H9 (cell line): Measurements from ENCODE around the gene HEXIM1. TPM values are rescaled to one million over a fixed set of nuclear protein-coding genes. Genes with fewer than 3 reads are reported as not detected.

Experiments
- DNase-seq: peaks from one replicate; pipeline ENCODE4 v3.0.0-alpha.2; 2017
- H2AFZ ChIP-seq: one replicate; pipeline ENCODE4 v1.6.1; 2013; ENCODE audit warnings: mild to moderate bottlenecking, low read length, control low read depth, moderate library complexity
- H2AK5ac ChIP-seq: 2 replicates; pipeline ENCODE4 v1.6.1; 2013; ENCODE audit warnings: low read length, control low read depth, mixed read lengths; ENCODE audit not compliant: insufficient read length
- H2BK120ac ChIP-seq: one replicate; pipeline ENCODE4 v1.6.1; 2013; ENCODE audit warnings: low read depth, mild to moderate bottlenecking, low read length, control low read depth, inconsistent platforms; ENCODE audit not compliant: poor library complexity, severe bottlenecking
- H2BK12ac ChIP-seq: 2 replicates; pipeline ENCODE4 v1.6.1; 2013; ENCODE audit warnings: low read length, control low read depth, mixed read lengths, low read depth; ENCODE audit not compliant: insufficient read length
- H2BK15ac ChIP-seq: 2 replicates; pipeline ENCODE4 v1.6.1; 2013; ENCODE audit warnings: low read depth, low read length, control low read depth
- H2BK20ac ChIP-seq: one replicate; pipeline ENCODE4 v1.6.1; 2013; ENCODE audit warnings: low read depth, mild to moderate bottlenecking, low read length, control low read depth, inconsistent platforms; ENCODE audit not compliant: poor library complexity, severe bottlenecking
- H2BK5ac ChIP-seq: 2 replicates; pipeline ENCODE4 v1.6.1; 2013; ENCODE audit warnings: low read length, control low read depth, mixed read lengths; ENCODE audit not compliant: insufficient read length
- H3K14ac ChIP-seq: 2 replicates; pipeline ENCODE4 v1.6.1; 2013; ENCODE audit warnings: low read length, control low read depth; ENCODE audit not compliant: insufficient read depth
- H3K18ac ChIP-seq: 2 replicates; pipeline ENCODE4 v1.6.1; 2013; ENCODE audit warnings: low read depth, mild to moderate bottlenecking, mixed read lengths, low read length, control low read depth; ENCODE audit not compliant: insufficient read length
- H3K23ac ChIP-seq: 2 replicates; pipeline ENCODE4 v1.6.1; 2013; ENCODE audit warnings: low read length, control low read depth, mixed read lengths, low read depth; ENCODE audit not compliant: insufficient read length
- H3K23me2 ChIP-seq: 2 replicates; pipeline ENCODE4 v1.6.1; 2013; ENCODE audit warnings: low read depth, mild to moderate bottlenecking, mixed read lengths, low read length, control low read depth; ENCODE audit not compliant: insufficient read length, poor library complexity, severe bottlenecking
- H3K27ac ChIP-seq: 2 replicates; pipeline ENCODE4 v1.5.1; 2013; ENCODE audit warnings: low read length, control low read depth, mixed read lengths, low read depth; ENCODE audit not compliant: insufficient read length
- H3K27me3 ChIP-seq: 2 replicates; pipeline ENCODE4 v1.6.1; 2013; ENCODE audit warnings: low read length, control low read depth, inconsistent platforms; ENCODE audit not compliant: insufficient read depth
- H3K4ac ChIP-seq: 2 replicates; pipeline ENCODE4 v1.6.1; 2013; ENCODE audit warnings: low read depth, mild to moderate bottlenecking, control low read depth, inconsistent platforms, low read length, moderate library complexity
- H3K4me1 ChIP-seq: 2 replicates; pipeline ENCODE4 v1.6.1; 2013; ENCODE audit warnings: low read length, control low read depth, inconsistent platforms; ENCODE audit not compliant: insufficient read depth
- H3K4me2 ChIP-seq: 2 replicates; pipeline ENCODE4 v1.6.1; 2013; ENCODE audit warnings: low read length, control low read depth, mixed read lengths; ENCODE audit not compliant: insufficient read length, insufficient read depth
- H3K56ac ChIP-seq: 2 replicates; pipeline ENCODE4 v1.6.1; 2013; ENCODE audit warnings: low read depth, mild to moderate bottlenecking, mixed read lengths, low read length, control low read depth; ENCODE audit not compliant: insufficient read length
- H3K79me1 ChIP-seq: 2 replicates; pipeline ENCODE4 v1.6.1; 2013; ENCODE audit warnings: low read depth, mild to moderate bottlenecking, moderate library complexity, low read length, control low read depth, inconsistent platforms; ENCODE audit not compliant: insufficient read depth, poor library complexity, severe bottlenecking
- H3K79me2 ChIP-seq: 2 replicates; pipeline ENCODE4 v1.6.1; 2013; ENCODE audit warnings: low read length, control low read depth, inconsistent platforms; ENCODE audit not compliant: insufficient read depth
- H3K9ac ChIP-seq: 2 replicates; pipeline ENCODE4 v1.6.1; 2013; ENCODE audit warnings: low read length, control low read depth, mixed read lengths; ENCODE audit not compliant: insufficient read length; ENCODE audit errors: extremely low read depth
- H3K9me3 ChIP-seq: one replicate; pipeline ENCODE4 v1.6.1; 2013; ENCODE audit warnings: low read depth, low read length, inconsistent platforms; ENCODE audit not compliant: control insufficient read depth
- H3T11ph ChIP-seq: one replicate; pipeline ENCODE4 v1.6.1; 2013; ENCODE audit warnings: mild to moderate bottlenecking, low read length, control low read depth, inconsistent platforms
- H4K20me1 ChIP-seq: one replicate; pipeline ENCODE4 v1.6.1; 2013; ENCODE audit not compliant: control insufficient read depth, insufficient read length, insufficient read depth
- H4K5ac ChIP-seq: 2 replicates; pipeline ENCODE4 v1.6.1; 2013; ENCODE audit warnings: low read depth, mild to moderate bottlenecking, mixed read lengths, low read length, control low read depth; ENCODE audit not compliant: insufficient read length
- H4K8ac ChIP-seq: replicated peaks from 2 replicates; pipeline ENCODE4 v1.6.1; 2013; ENCODE audit warnings: low read length, control low read depth, mixed read lengths, low read depth; ENCODE audit not compliant: insufficient read length
- H4K91ac ChIP-seq: 2 replicates; pipeline ENCODE4 v1.6.1; 2013; ENCODE audit warnings: low read depth, mild to moderate bottlenecking, moderate library complexity, mixed read lengths, low read length, control low read depth; ENCODE audit not compliant: insufficient read length
- H3K27ac Mint-ChIP-seq, 3 experiments: 2 replicates in 2 of 3; 3 replicates in 1 of 3; pipeline ENCODE4 v1.8.0; 2020 to 2021; ENCODE audit warnings: mixed read lengths in 3 of 3, mild to moderate bottlenecking in 1 of 3, moderate library complexity in 1 of 3
- H3K27me3 Mint-ChIP-seq: 2 replicates; pipeline ENCODE4 v1.8.0; 2021; ENCODE audit warnings: low read depth, mild to moderate bottlenecking, moderate library complexity, mixed read lengths
- H3K36me3 Mint-ChIP-seq, 3 experiments: 2 replicates in 2 of 3; 3 replicates in 1 of 3; pipeline ENCODE4 v1.8.0; 2020 to 2021; ENCODE audit warnings: low read depth in 3 of 3, mixed read lengths in 3 of 3; ENCODE audit not compliant: insufficient read depth in 1 of 3
- H3K4me1 Mint-ChIP-seq, 2 experiments: 2 replicates each; pipeline ENCODE4 v1.8.0; 2020; ENCODE audit warnings: mixed read lengths in 2 of 2
- H3K4me3 Mint-ChIP-seq, 2 experiments: 2 replicates in 1 of 2; 3 replicates in 1 of 2; pipeline ENCODE4 v1.8.0; 2020 to 2021; ENCODE audit warnings: mild to moderate bottlenecking in 2 of 2, mixed read lengths in 2 of 2, moderate library complexity in 1 of 2
- H3K9me3 Mint-ChIP-seq, 2 experiments: 2 replicates in 1 of 2; 3 replicates in 1 of 2; pipeline ENCODE4 v1.8.0; 2020; ENCODE audit warnings: mild to moderate bottlenecking in 2 of 2, mixed read lengths in 2 of 2, moderate library complexity in 1 of 2
- WGBS: extraction: QIAGEN DNeasy Blood & Tissue Kit; methylation state at CpG from one replicate; pipeline ENCODE4 v1.1.7; 2013; ENCODE audit warnings: missing lambda C conversion rate, low lambda C conversion rate, mixed read lengths; ENCODE audit not compliant: insufficient read length; ENCODE audit errors: extremely low coverage; 5-methylcytosine and 5-hydroxymethylcytosine counted together
- total RNA-seq: library from RNA; stranded (reverse); gene quantifications from 2 replicates; pipeline ENCODE4 v1.2.1, GENCODE V29; 2021
- TF ChIP-seq, protein P1 (sequence below): fragments of 200-600 bp; sonication (generic); conservative IDR thresholded peaks from 3 replicates; pipeline ENCODE4 v1.8.0; 2021; ENCODE audit warnings: antibody characterized with exemption, mild to moderate bottlenecking

Gene HEXIM1
- total RNA-seq, 1 experiment from 2014 or later: 32.4 TPM

GRCh38 chr17:45172541-45173286, 24.4 kb downstream of the HEXIM1 start:
- Histone ChIP-seq H4K91ac (peak overlapping the region; percentile 75), H3K79me1 (no peaks in the 10 kb centered on the region), H2BK120ac (peak overlapping the region; percentile 39), H2BK5ac (no peak overlapping the region), H3K4me2 (no peak overlapping the region), H3K9me3 (no peaks in the 10 kb centered on the region), H2AK5ac (no peak overlapping the region), H3K23me2 (no peaks in the 10 kb centered on the region), H4K20me1 (no peaks in the 10 kb centered on the region), H2AFZ (no peak overlapping the region), H3K23ac (no peak overlapping the region), H3K27me3 (no peaks in the 10 kb centered on the region), H2BK20ac (no peak overlapping the region), H3K4me1 (peaks cover 2% of the 10 kb centered on the region; the same call in 1 of the 2 replicates), H2BK15ac (no peak overlapping the region), H3K18ac (peak overlapping the region; percentile 84), H3K14ac (peak overlapping the region; percentile 69), H3K9ac (no peak overlapping the region), H4K5ac (no peak overlapping the region), H3K4ac (no peak overlapping the region), H3K79me2 (no peaks in the 10 kb centered on the region), H4K8ac (no peak overlapping the region), H3K56ac (no peak overlapping the region), H3K27ac (no peak overlapping the region), H3T11ph (no peak overlapping the region), H2BK12ac (peak overlapping the region; percentile 39)
- peak; percentile 75 for DNase-seq
- no CpG with 5 or more reads among the region's 10 CpGs for WGBS
- Mint-ChIP-seq H3K4me1 (peaks cover 30 to 43% of the 10 kb centered on the region in 2 experiments), H3K9me3 (no peaks in the 10 kb centered on the region), H3K4me3 (peak overlapping the region in 1 of 2 experiments; percentile 56; a peak in 2 of 5 replicates), H3K36me3 (peaks cover 2 to 20% (median 7%) of the 10 kb centered on the region in 3 experiments; a peak in 5 of 7 replicates), H3K27me3 (no peaks in the 10 kb centered on the region), H3K27ac (peak overlapping the region; percentile 95 to 98 (median 97); a peak in 6 of 7 replicates)
- TF ChIP-seq, protein P1, sequence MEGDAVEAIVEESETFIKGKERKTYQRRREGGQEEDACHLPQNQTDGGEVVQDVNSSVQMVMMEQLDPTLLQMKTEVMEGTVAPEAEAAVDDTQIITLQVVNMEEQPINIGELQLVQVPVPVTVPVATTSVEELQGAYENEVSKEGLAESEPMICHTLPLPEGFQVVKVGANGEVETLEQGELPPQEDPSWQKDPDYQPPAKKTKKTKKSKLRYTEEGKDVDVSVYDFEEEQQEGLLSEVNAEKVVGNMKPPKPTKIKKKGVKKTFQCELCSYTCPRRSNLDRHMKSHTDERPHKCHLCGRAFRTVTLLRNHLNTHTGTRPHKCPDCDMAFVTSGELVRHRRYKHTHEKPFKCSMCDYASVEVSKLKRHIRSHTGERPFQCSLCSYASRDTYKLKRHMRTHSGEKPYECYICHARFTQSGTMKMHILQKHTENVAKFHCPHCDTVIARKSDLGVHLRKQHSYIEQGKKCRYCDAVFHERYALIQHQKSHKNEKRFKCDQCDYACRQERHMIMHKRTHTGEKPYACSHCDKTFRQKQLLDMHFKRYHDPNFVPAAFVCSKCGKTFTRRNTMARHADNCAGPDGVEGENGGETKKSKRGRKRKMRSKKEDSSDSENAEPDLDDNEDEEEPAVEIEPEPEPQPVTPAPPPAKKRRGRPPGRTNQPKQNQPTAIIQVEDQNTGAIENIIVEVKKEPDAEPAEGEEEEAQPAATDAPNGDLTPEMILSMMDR: peak; percentile 23; the same call in 2 of the 3 replicates
